IMR-90 (cell line): Measurements from ENCODE around the gene POLR2I.

Experiments used
- CTCF ChIP-seq: conservative IDR thresholded peaks from 2 replicates; pipeline ENCODE4 v1.5.1; 2012; ENCODE audit warnings: mild to moderate bottlenecking, low read depth, low read length, improper control_type of control experiment
- ELK1 ChIP-seq: fragments of 150-350 bp; IDR thresholded peaks from 2 replicates; pipeline ENCODE4 v1.6.1; 2016; ENCODE audit warnings: low read depth, mild to moderate bottlenecking, low read length, moderate library complexity, borderline replicate concordance
- MXI1 ChIP-seq: IDR thresholded peaks from 2 replicates; pipeline ENCODE4 v1.6.1; 2012; ENCODE audit warnings: low read depth, mild to moderate bottlenecking, low read length, moderate library complexity, borderline replicate concordance

- TF ChIP-seq MXI1: no peak
- TF ChIP-seq CTCF: no peak
- no peak for TF ChIP-seq ELK1
These were observed 41.4 kb downstream of the POLR2I start for GRCh38 chr19:36073121-36073876.
